ENCODE measurements around the gene EIF3L. TPM values are rescaled to one million over a fixed set of nuclear protein-coding genes. Genes with fewer than 3 reads are reported as not detected.
"Not testable (repeated sequence)": the region's sequence is repeated elsewhere in the genome, so short reads cannot be mapped to it uniquely, and the experiment has no call there.

The EIF3L gene
- total RNA-seq, result 267 and 420 TPM in 2 replicates

- H3K4me3 ChIP-seq (ENCODE audit: low read depth, low read length), result peak within 1 kb of the TSS; percentile 78
- DNase-seq (ENCODE audit: low read depth), result peak; percentile 84
- H3K27me3 ChIP-seq (ENCODE audit: control insufficient read depth, insufficient read depth, low read length), result no peaks in the 10 kb centered on the region
- peaks cover 15% of the 10 kb centered on the region for H3K36me3 ChIP-seq (ENCODE audit: control insufficient read depth, insufficient read depth, low read length)
- FAIRE-seq, result no peak
- TF ChIP-seq CTCF (IDR thresholded peaks at IDR 0.05; ENCODE audit: insufficient read depth, low read length, severe bottlenecking), result no peak
Observed at GRCh38 chr22:37849089-37849751, at the start of gene EIF3L. Gene EIF3L, plus strand, starts transcription at chr22:37849419. Its CDS starts 31 bp downstream, at chr22:37849450.

DNA sequence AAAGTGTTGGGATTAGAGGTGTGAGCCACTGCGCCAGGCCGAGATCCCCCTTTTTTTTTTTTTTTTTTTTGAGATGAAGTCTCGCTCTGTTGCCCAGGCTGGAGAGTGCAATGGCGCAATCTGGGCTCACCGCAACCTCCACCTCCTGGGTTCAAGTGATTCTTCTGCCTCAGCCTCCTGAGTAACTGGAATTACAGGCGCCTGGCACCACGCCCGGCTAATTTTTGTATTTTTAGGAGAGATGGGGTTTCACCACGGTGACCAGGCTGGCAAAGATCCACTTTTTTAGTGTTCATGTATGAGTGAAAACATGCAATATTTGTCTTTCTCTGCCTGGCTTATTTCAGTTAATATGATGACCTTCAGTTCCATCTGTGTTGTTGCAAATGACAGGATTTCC lies 49.2 kb upstream of the EIF3L start:
- not testable (repeated sequence) for H3K27me3 ChIP-seq (ENCODE audit: control insufficient read depth, insufficient read depth, low read length); H3K36me3 ChIP-seq (ENCODE audit: control insufficient read depth, insufficient read depth, low read length); FAIRE-seq; H3K4me3 ChIP-seq (ENCODE audit: low read depth, low read length); DNase-seq (ENCODE audit: low read depth)

DNA sequence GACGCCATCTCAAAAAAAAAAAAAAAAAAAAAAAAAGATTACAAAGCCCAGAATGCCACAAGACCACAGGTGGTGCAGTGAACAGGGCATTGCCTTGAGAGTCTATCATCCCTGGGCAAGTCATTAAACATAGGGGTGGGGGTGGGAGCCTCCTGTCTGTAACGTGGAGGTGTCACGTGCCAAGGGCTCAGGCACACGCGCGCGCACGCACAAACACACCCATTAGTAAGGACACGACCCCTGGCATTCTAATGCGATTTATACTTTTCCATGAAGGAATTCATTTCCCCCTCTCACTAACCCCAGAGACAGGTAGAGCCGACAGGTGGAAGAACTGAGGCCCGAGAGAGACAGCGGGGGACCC lies 47.3 kb upstream of the EIF3L start:
- H3K36me3 ChIP-seq (ENCODE audit: control insufficient read depth, insufficient read depth, low read length), result no peaks in the 10 kb centered on the region
- no peak for FAIRE-seq
- H3K4me3 ChIP-seq (ENCODE audit: low read depth, low read length), result peak overlapping the region; percentile 62
- no peak for DNase-seq (ENCODE audit: low read depth)
- no peak for TF ChIP-seq CTCF (IDR thresholded peaks at IDR 0.05; ENCODE audit: insufficient read depth, low read length, severe bottlenecking)
- H3K27me3 ChIP-seq (ENCODE audit: control insufficient read depth, insufficient read depth, low read length), result no peaks in the 10 kb centered on the region

DNA sequence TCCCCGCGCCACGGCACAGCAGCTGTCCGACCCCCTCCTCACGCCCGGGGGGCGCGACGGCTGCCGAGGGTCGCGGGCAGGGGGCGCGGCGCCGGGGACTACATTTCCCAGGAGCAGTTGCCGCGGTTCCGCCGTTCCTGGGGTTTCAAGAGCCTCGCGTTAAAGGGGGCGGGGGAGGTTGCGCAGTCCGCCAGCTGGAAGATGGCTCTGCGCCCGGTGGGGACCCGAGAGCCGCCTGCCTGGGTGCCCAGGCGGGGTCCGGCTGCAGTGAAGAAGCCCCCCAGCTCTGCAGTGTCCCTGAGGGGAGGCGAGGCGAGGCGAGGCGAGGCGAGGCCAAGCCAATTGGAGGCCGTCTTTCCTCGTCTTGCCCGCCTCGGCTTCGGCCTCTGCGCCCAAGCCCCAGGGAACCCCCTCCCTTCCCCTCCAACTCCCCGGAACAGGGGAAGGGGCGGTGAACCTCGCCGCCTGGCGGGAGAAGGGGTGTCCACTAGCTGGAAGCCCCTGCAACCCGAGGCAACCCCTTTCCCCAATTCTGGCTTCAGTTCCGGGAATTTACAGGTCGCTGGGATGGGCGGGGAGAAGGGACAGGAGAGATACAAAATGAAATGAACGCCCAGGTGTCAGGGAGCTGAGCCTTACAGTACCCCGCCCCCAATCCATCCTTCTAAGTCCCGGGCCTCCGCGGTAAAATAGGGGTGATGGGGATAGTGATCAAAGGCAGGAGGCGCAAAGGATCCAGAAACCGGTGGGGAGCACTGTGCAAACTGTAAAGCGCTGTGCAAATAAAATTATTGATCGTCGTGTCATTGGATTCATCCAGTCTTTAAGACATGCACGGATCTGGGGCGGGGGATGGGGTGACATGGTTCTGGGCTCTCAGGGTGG lies 46.7 kb upstream of the EIF3L start:
- Histone ChIP-seq H3K36me3 (ENCODE audit: control insufficient read depth, insufficient read depth, low read length) (no peaks in the 10 kb centered on the region), H3K4me3 (ENCODE audit: low read depth, low read length) (peak overlapping the region; percentile 62), H3K27me3 (ENCODE audit: control insufficient read depth, insufficient read depth, low read length) (no peaks in the 10 kb centered on the region)
- no peak for FAIRE-seq
- DNase-seq (ENCODE audit: low read depth), result no peak
- TF ChIP-seq CTCF (IDR thresholded peaks at IDR 0.05; ENCODE audit: insufficient read depth, low read length, severe bottlenecking), result no peak

DNA sequence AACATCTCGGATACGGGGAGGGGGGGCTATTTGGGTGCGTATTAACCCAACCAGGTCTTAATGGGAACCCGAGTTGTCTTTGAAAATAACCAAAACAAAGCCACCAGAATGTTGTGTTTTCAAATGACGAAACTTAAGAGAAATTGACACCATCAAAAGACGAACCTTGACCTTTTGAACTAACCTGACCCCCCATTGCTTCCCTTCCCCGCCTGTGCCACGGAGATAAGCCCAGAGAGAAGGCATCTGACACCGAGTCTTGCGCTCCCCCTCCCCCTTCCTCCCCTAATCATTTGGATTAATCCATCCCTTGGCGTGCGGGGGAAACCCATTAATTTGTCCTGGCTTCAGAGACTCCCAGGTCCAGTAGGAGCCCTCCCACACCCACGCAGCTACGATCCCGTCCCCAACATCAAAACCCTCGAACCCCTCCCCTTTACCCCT lies 46.0 kb upstream of the EIF3L start:
- TF ChIP-seq CTCF (IDR thresholded peaks at IDR 0.05; ENCODE audit: insufficient read depth, low read length, severe bottlenecking), result no peak
- H3K36me3 ChIP-seq (ENCODE audit: control insufficient read depth, insufficient read depth, low read length), result no peaks in the 10 kb centered on the region
- H3K4me3 ChIP-seq (ENCODE audit: low read depth, low read length), result peak overlapping the region; percentile 62
- DNase-seq (ENCODE audit: low read depth) (no peak), FAIRE-seq (no peak)
- H3K27me3 ChIP-seq (ENCODE audit: control insufficient read depth, insufficient read depth, low read length), result no peaks in the 10 kb centered on the region

- FAIRE-seq (no peak), DNase-seq (ENCODE audit: low read depth) (no peak)
- no peak overlapping the region for H3K4me3 ChIP-seq (ENCODE audit: low read depth, low read length)
- no peaks in the 10 kb centered on the region for H3K27me3 ChIP-seq (ENCODE audit: control insufficient read depth, insufficient read depth, low read length)
- no peak for TF ChIP-seq CTCF (IDR thresholded peaks at IDR 0.05; ENCODE audit: insufficient read depth, low read length, severe bottlenecking)
- H3K36me3 ChIP-seq (ENCODE audit: control insufficient read depth, insufficient read depth, low read length), result no peaks in the 10 kb centered on the region
Observed at GRCh38 chr22:37803639-37804351, 45.4 kb upstream of the EIF3L start.

All from bronchial epithelial cell (primary cell).